GM23338 (cell line): Measurements from ENCODE around the gene NUMB. TPM values are rescaled to one million over a fixed set of nuclear protein-coding genes. Genes with fewer than 3 reads are reported as not detected.

Experiments
- ATAC-seq: fragments of 200-7000 bp; cut with Tn5 transposase; 3 replicates; pipeline ENCODE4 v1.9.1; 2020
- DNase-seq: peaks from one replicate; pipeline ENCODE4 v3.0.0-alpha.2; 2015; ENCODE audit warnings: low spot score
- H2AFZ ChIP-seq: fragments of 200-600 bp; sonication (generic); 2 replicates; pipeline ENCODE4 v1.8.0; 2016; ENCODE audit warnings: antibody characterized with exemption, mild to moderate bottlenecking, moderate library complexity
- H3F3A ChIP-seq: fragments of 200-600 bp; sonication (generic); replicated peaks from 2 replicates; pipeline ENCODE4 v1.8.0; 2017; ENCODE audit warnings: antibody characterized with exemption, mixed run types, low read depth
- H3K27ac ChIP-seq: fragments of 200-600 bp; sonication (generic); 2 replicates; pipeline ENCODE4 v1.6.1; 2016; ENCODE audit warnings: low read depth
- H3K27me3 ChIP-seq: fragments of 200-600 bp; sonication (generic); 2 replicates; pipeline ENCODE4 v1.8.0; 2016; ENCODE audit warnings: mild to moderate bottlenecking, mixed run types, moderate library complexity; ENCODE audit not compliant: insufficient read depth
- H3K36me3 ChIP-seq: fragments of 200-600 bp; sonication (generic); 2 replicates; pipeline ENCODE4 v1.8.0; 2016; ENCODE audit warnings: mild to moderate bottlenecking; ENCODE audit not compliant: insufficient read depth
- H3K4me1 ChIP-seq: fragments of 200-600 bp; sonication (generic); 2 replicates; pipeline ENCODE4 v1.8.0; 2016; ENCODE audit warnings: mild to moderate bottlenecking, moderate library complexity; ENCODE audit not compliant: insufficient read depth
- H3K4me2 ChIP-seq: fragments of 200-600 bp; sonication (generic); 2 replicates; pipeline ENCODE4 v1.7.1; 2017; ENCODE audit warnings: mixed run types
- H3K4me3 ChIP-seq: fragments of 200-600 bp; sonication (generic); 2 replicates; pipeline ENCODE4 v1.6.1; 2016; ENCODE audit warnings: mixed run types
- H3K79me2 ChIP-seq: fragments of 200-600 bp; sonication (generic); replicated peaks from 2 replicates; pipeline ENCODE4 v1.8.0; 2017; ENCODE audit warnings: mild to moderate bottlenecking; ENCODE audit not compliant: insufficient read depth
- H3K9me2 ChIP-seq: fragments of 200-600 bp; sonication (generic); 2 replicates; pipeline ENCODE4 v1.8.0; 2017; ENCODE audit not compliant: insufficient read depth
- H4K20me1 ChIP-seq: fragments of 200-600 bp; sonication (generic); replicated peaks from 2 replicates; pipeline ENCODE4 v1.8.0; 2017; ENCODE audit warnings: mild to moderate bottlenecking; ENCODE audit not compliant: insufficient read depth
- H3K27ac Mint-ChIP-seq: 2 replicates; pipeline ENCODE4 v1.8.0; 2020; ENCODE audit warnings: inconsistent platforms, mild to moderate bottlenecking, moderate library complexity, mixed read lengths
- H3K27me3 Mint-ChIP-seq: 3 replicates; pipeline ENCODE4 v1.8.0; 2022; ENCODE audit warnings: low read depth, mild to moderate bottlenecking, moderate library complexity, mixed read lengths, inconsistent platforms; ENCODE audit not compliant: insufficient read depth, poor library complexity
- H3K36me3 Mint-ChIP-seq: 3 replicates; pipeline ENCODE4 v1.8.0; 2021; ENCODE audit warnings: low read depth, mild to moderate bottlenecking, inconsistent platforms, moderate library complexity, mixed read lengths
- H3K4me1 Mint-ChIP-seq: 3 replicates; pipeline ENCODE4 v1.8.0; 2020; ENCODE audit warnings: mild to moderate bottlenecking, inconsistent platforms, mixed read lengths
- H3K4me3 Mint-ChIP-seq: 3 replicates; pipeline ENCODE4 v1.8.0; 2021; ENCODE audit warnings: moderate library complexity, mild to moderate bottlenecking, inconsistent platforms, mixed read lengths
- H3K9me3 Mint-ChIP-seq: 3 replicates; pipeline ENCODE4 v1.8.0; 2020; ENCODE audit warnings: moderate library complexity, mild to moderate bottlenecking, inconsistent platforms, mixed read lengths
- CREB1 ChIP-seq: fragments of 250-450 bp; sonication (Bioruptor Pico); IDR thresholded peaks from 2 replicates; pipeline ENCODE4 v1.5.0; 2020; ENCODE audit warnings: low read depth, mild to moderate bottlenecking, moderate library complexity
- CTCF ChIP-seq, 2 experiments: fragments of 200-600 bp in 1 of 2; sonication (generic) in 1 of 2; conservative IDR thresholded peaks; 2 replicates each; pipeline versions ENCODE4 v1.5.1 to v1.6.1; 2016 to 2017; ENCODE audit warnings: antibody characterized with exemption in 2 of 2, low read depth in 2 of 2, mild to moderate bottlenecking in 2 of 2, moderate library complexity in 1 of 2
- ETS1 ChIP-seq: IDR thresholded peaks from 2 replicates; pipeline ENCODE4 v1.6.1; 2016; ENCODE audit warnings: antibody characterized with exemption
- EZH2 ChIP-seq: fragments of 200-600 bp; sonication (generic); IDR thresholded peaks from one replicate; pipeline ENCODE4 v1.8.0; 2017; ENCODE audit warnings: antibody characterized with exemption, mild to moderate bottlenecking, low read depth; ENCODE audit not compliant: unreplicated experiment
- EZH2phosphoT487 ChIP-seq: fragments of 200-600 bp; sonication (generic); IDR thresholded peaks from one replicate; pipeline ENCODE4 v1.8.1; 2018; ENCODE audit warnings: antibody characterized with exemption; ENCODE audit not compliant: unreplicated experiment
- JUNB ChIP-seq: IDR thresholded peaks from one replicate; pipeline ENCODE4 v1.6.1; 2016; ENCODE audit warnings: antibody characterized with exemption; ENCODE audit not compliant: unreplicated experiment
- NANOG ChIP-seq: IDR thresholded peaks from 2 replicates; pipeline ENCODE4 v1.6.1; 2016; ENCODE audit warnings: antibody characterized with exemption, borderline replicate concordance
- POLR2AphosphoS5 ChIP-seq: IDR thresholded peaks from 2 replicates; pipeline ENCODE4 v1.6.1; 2016; ENCODE audit warnings: antibody characterized with exemption, low read depth
- STAT1 ChIP-seq: IDR thresholded peaks from one replicate; pipeline ENCODE4 v1.6.1; 2016; ENCODE audit warnings: antibody characterized with exemption; ENCODE audit not compliant: unreplicated experiment
- ZNF114 ChIP-seq: fragments of 250-450 bp; sonication (Bioruptor Pico); IDR thresholded peaks from 2 replicates; pipeline ENCODE4 v1.5.0; 2020; ENCODE audit warnings: mild to moderate bottlenecking, moderate library complexity
- ZNF331 ChIP-seq: fragments of 250-450 bp; sonication (Bioruptor Pico); IDR thresholded peaks from 2 replicates; pipeline ENCODE4 v1.5.0; 2020; ENCODE audit warnings: low read depth, mild to moderate bottlenecking, moderate library complexity
- ZNF462 ChIP-seq: fragments of 250-450 bp; sonication (Bioruptor Pico); IDR thresholded peaks from 2 replicates; pipeline ENCODE4 v1.5.0; 2020; ENCODE audit warnings: mild to moderate bottlenecking, moderate library complexity
- polyA plus RNA-seq: library from polyadenylated mRNA; unstranded; fragments of >200 nt; fragmentation: Nextera tagmentation; extraction: Ambion mirVana; gene quantifications from 2 replicates; pipeline ENCODE4 v1.2.1, GENCODE V29; 2016
- total RNA-seq: library from RNA; depleted of rRNA; stranded (reverse); fragments of >200 nt; shearing (Covaris generic); gene quantifications from 2 replicates; pipeline ENCODE4 v1.2.3, GENCODE V29; 2014
- TF ChIP-seq, protein P1 (sequence below): IDR thresholded peaks from one replicate; pipeline ENCODE4 v1.6.1; 2018; ENCODE audit warnings: antibody characterized with exemption; ENCODE audit not compliant: unreplicated experiment

The NUMB gene
- total and polyA plus RNA-seq, 2 experiments from 2014 or later, result 32.1 to 36.7 TPM

DNA sequence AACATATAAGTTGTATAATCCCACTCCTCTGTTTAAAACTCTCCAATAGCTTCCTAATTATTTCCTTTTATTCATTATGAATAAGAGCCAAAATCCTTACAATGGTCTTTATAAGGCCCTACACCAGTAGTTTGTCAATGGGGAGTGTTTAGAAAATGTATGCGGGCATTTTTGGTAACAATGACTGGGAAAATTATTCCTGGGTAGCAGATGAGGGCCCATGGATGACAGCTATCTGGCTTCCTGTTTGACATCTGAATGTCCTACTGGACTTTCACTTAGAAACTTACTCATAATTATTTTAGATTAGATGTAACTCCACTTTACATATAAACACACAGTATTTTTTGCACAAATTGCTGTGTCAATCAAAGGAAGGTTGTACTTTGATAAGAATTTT, 119.8 kb downstream of the NUMB start (continued):
- TF ChIP-seq JUNB (no peak), ETS1 (no peak), POLR2AphosphoS5 (no peak), CREB1 (CRISPR knock-in tag) (no peak), ZNF114 (CRISPR knock-in tag) (no peak), NANOG (no peak)

GRCh38 chr14:73333031-73333430, 125.3 kb downstream of the NUMB start:
- Histone ChIP-seq H3K79me2 (no peaks in the 10 kb centered on the region), H3F3A (no peaks in the 10 kb centered on the region), H3K9me2 (no peaks in the 10 kb centered on the region), H3K4me1 (no peaks in the 10 kb centered on the region), H3K27ac (no peak overlapping the region), H2AFZ (no peak overlapping the region), H3K27me3 (no peaks in the 10 kb centered on the region), H3K4me3 (no peak overlapping the region), H3K36me3 (no peaks in the 10 kb centered on the region), H4K20me1 (peaks cover 5% of the 10 kb centered on the region; the same call in 1 of the 2 replicates), H3K4me2 (no peak overlapping the region)
- no peak for ATAC-seq
- Mint-ChIP-seq H3K27ac (no peak overlapping the region), H3K9me3 (no peaks in the 10 kb centered on the region), H3K4me1 (no peaks in the 10 kb centered on the region), H3K36me3 (no peaks in the 10 kb centered on the region; the same call in 2 of the 3 replicates), H3K27me3 (no peaks in the 10 kb centered on the region), H3K4me3 (no peak overlapping the region)
- no peak for DNase-seq
- no peak for TF ChIP-seq NANOG
- TF ChIP-seq EZH2phosphoT487, result no peak
- no peak for TF ChIP-seq ZNF331
- TF ChIP-seq, protein P1, sequence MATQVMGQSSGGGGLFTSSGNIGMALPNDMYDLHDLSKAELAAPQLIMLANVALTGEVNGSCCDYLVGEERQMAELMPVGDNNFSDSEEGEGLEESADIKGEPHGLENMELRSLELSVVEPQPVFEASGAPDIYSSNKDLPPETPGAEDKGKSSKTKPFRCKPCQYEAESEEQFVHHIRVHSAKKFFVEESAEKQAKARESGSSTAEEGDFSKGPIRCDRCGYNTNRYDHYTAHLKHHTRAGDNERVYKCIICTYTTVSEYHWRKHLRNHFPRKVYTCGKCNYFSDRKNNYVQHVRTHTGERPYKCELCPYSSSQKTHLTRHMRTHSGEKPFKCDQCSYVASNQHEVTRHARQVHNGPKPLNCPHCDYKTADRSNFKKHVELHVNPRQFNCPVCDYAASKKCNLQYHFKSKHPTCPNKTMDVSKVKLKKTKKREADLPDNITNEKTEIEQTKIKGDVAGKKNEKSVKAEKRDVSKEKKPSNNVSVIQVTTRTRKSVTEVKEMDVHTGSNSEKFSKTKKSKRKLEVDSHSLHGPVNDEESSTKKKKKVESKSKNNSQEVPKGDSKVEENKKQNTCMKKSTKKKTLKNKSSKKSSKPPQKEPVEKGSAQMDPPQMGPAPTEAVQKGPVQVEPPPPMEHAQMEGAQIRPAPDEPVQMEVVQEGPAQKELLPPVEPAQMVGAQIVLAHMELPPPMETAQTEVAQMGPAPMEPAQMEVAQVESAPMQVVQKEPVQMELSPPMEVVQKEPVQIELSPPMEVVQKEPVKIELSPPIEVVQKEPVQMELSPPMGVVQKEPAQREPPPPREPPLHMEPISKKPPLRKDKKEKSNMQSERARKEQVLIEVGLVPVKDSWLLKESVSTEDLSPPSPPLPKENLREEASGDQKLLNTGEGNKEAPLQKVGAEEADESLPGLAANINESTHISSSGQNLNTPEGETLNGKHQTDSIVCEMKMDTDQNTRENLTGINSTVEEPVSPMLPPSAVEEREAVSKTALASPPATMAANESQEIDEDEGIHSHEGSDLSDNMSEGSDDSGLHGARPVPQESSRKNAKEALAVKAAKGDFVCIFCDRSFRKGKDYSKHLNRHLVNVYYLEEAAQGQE, result no peak
- no peak for TF ChIP-seq EZH2
- TF ChIP-seq ZNF114 (CRISPR knock-in tag), result no peak
- no peak for TF ChIP-seq JUNB
- TF ChIP-seq STAT1, result no peak
- TF ChIP-seq CTCF (conservative IDR thresholded peaks at IDR 0.05; ENCODE audit: low read depth in 2 of 2), result no peak
- no peak for TF ChIP-seq ZNF462 (CRISPR knock-in tag)
